Testis (tissue), 3 donors: ENCODE measurements around the gene GRM5. TPM values are rescaled to one million over a fixed set of nuclear protein-coding genes. Genes with fewer than 3 reads are reported as not detected.

Experiments used
- DNase-seq: peaks from one replicate; pipeline ENCODE4 v3.0.0-alpha.2; 2019
- H3K27ac ChIP-seq, 2 donors: fragments of 200-600 bp; sonication (generic); one replicate each; pipeline ENCODE4 v1.5.1; 2019
- H3K27me3 ChIP-seq: fragments of 200-600 bp; sonication (generic); one replicate; pipeline ENCODE4 v1.5.1; 2019
- H3K36me3 ChIP-seq: fragments of 200-600 bp; sonication (generic); one replicate; pipeline ENCODE4 v1.5.1; 2017; ENCODE audit warnings: low read depth; ENCODE audit errors: missing control alignments
- H3K4me1 ChIP-seq: fragments of 200-600 bp; sonication (generic); one replicate; pipeline ENCODE4 v1.5.1; 2019
- H3K4me3 ChIP-seq, 2 donors: fragments of 200-600 bp; sonication (generic); one replicate each; pipeline ENCODE4 v1.5.1; 2017 to 2019
- H3K9me3 ChIP-seq: fragments of 200-600 bp; sonication (generic); one replicate; pipeline ENCODE4 v1.5.1; 2017
- CTCF ChIP-seq, 3 experiments: fragments of 450-650 bp in 2 of 3; fragments of 200-600 bp in 1 of 3; sonication (generic) in 1 of 3; IDR thresholded peaks; one replicate each; pipeline ENCODE4 v1.5.1; 2016 to 2019; ENCODE audit warnings: antibody characterized with exemption in 3 of 3, mild to moderate bottlenecking in 2 of 3, moderate library complexity in 1 of 3
- POLR2A ChIP-seq: fragments of 450-650 bp; IDR thresholded peaks from one replicate; pipeline ENCODE4 v1.6.1; 2017; ENCODE audit warnings: antibody characterized with exemption, mild to moderate bottlenecking, moderate library complexity
- WGBS, 2 donors: methylation state at CpG; one replicate each; pipeline ENCODE4 v1.1.5; 2018; 5-methylcytosine and 5-hydroxymethylcytosine counted together
- intact Hi-C: fragments of 100-400 bp; cut with DNase I; formaldehyde crosslinking; loops from one replicate; pipeline ENCODE4 v1.15.1; 2023; ENCODE audit warnings: low total_unique reads
- polyA plus RNA-seq: library from polyadenylated mRNA; stranded (reverse); fragments of 350-450 nt; fragmentation: Illumina TruSeq; extraction: RNeasy Lipid Tissue Mini Kit (QIAGEN cat#74804); gene quantifications from one replicate; pipeline ENCODE4 v1.2.3, GENCODE V29; 2014; ENCODE audit warnings: low read depth, low replicate concordance; ENCODE audit not compliant: insufficient read depth
- total RNA-seq, 2 donors: library from RNA; depleted of rRNA; stranded (reverse); fragments of >200 nt; gene quantifications; one replicate each; pipeline ENCODE4 v1.2.3, GENCODE V29; 2016

GRM5 gene
- total and polyA plus RNA-seq, 3 donors from 2014 or later: 2.3 to 4.9 (median 2.8) TPM

- no peak for TF ChIP-seq CTCF (IDR thresholded peaks at IDR 0.05)
- no peak for TF ChIP-seq POLR2A
- H3K9me3 ChIP-seq: no peaks in the 10 kb centered on the region
- H3K4me3 ChIP-seq: no peak overlapping the region
- no peak for DNase-seq
- H3K4me1 ChIP-seq: no peaks in the 10 kb centered on the region
- H3K27me3 ChIP-seq: no peaks in the 10 kb centered on the region
- no peak overlapping the region for H3K27ac ChIP-seq
- H3K36me3 ChIP-seq: no peaks in the 10 kb centered on the region
- intact Hi-C loops: no loop called here
- 79 to 95% methylated on average over 4 of the region's 4 CpGs for WGBS, 2 donors
These were observed 433.6 kb downstream of the GRM5 start for GRCh38 chr11:88632163-88632562.

- Histone ChIP-seq H3K27me3 (no peaks in the 10 kb centered on the region), H3K4me1 (no peaks in the 10 kb centered on the region), H3K4me3 (no peak overlapping the region), H3K36me3 (no peaks in the 10 kb centered on the region), H3K9me3 (no peaks in the 10 kb centered on the region), H3K27ac (no peak overlapping the region)
- 43 to 67% methylated on average over 1 of the region's 1 CpG for WGBS, 2 donors
- no peak for DNase-seq
- TF ChIP-seq POLR2A: no peak
- TF ChIP-seq CTCF (IDR thresholded peaks at IDR 0.05): no peak
- intact Hi-C loops: no loop called here
These were observed 434.3 kb downstream of the GRM5 start for GRCh38 chr11:88631497-88631896.

- no peaks in the 10 kb centered on the region for H3K4me1 ChIP-seq
- no peak for DNase-seq
- H3K4me3 ChIP-seq: no peak overlapping the region
- H3K36me3 ChIP-seq: no peaks in the 10 kb centered on the region
- no peak overlapping the region for H3K27ac ChIP-seq
- H3K9me3 ChIP-seq: no peaks in the 10 kb centered on the region
- WGBS, 2 donors: 97 to 98% methylated on average over 2 of the region's 2 CpGs
- no peaks in the 10 kb centered on the region for H3K27me3 ChIP-seq
- intact Hi-C loops: no loop called here
- TF ChIP-seq POLR2A (no peak), CTCF (IDR thresholded peaks at IDR 0.05) (no peak)
These were observed 436.3 kb downstream of the GRM5 start for GRCh38 chr11:88629496-88629895.

GRCh38 chr11:88626216-88626615 is 439.6 kb downstream of the GRM5 start:
- no peak overlapping the region for H3K4me3 ChIP-seq
- H3K27ac ChIP-seq: no peak overlapping the region
- DNase-seq: no peak
- no peaks in the 10 kb centered on the region for H3K4me1 ChIP-seq
- TF ChIP-seq CTCF (IDR thresholded peaks at IDR 0.05) (no peak), POLR2A (no peak)
- H3K9me3 ChIP-seq: no peaks in the 10 kb centered on the region
- intact Hi-C loops: no loop called here
- H3K36me3 ChIP-seq: no peaks in the 10 kb centered on the region
- WGBS, 2 donors: 46 to 49% methylated on average over 4 of the region's 4 CpGs
- H3K27me3 ChIP-seq: no peaks in the 10 kb centered on the region

GRCh38 chr11:88623531-88623930 is 442.3 kb downstream of the GRM5 start:
- intact Hi-C loops: no loop called here
- Histone ChIP-seq H3K27me3 (no peaks in the 10 kb centered on the region), H3K9me3 (no peaks in the 10 kb centered on the region), H3K36me3 (no peaks in the 10 kb centered on the region), H3K27ac (no peak overlapping the region), H3K4me3 (no peak overlapping the region), H3K4me1 (no peaks in the 10 kb centered on the region)
- 24 to 50% methylated on average over 1 of the region's 1 CpG for WGBS, 2 donors
- no peak for TF ChIP-seq POLR2A
- no peak for TF ChIP-seq CTCF (IDR thresholded peaks at IDR 0.05)
- no peak for DNase-seq
